ENCODE data around the gene PDE4A.
"Not testable (repeated sequence)": the region's sequence is repeated elsewhere in the genome, so short reads cannot be mapped to it uniquely, and the experiment has no call there.

Gene PDE4A

DNA sequence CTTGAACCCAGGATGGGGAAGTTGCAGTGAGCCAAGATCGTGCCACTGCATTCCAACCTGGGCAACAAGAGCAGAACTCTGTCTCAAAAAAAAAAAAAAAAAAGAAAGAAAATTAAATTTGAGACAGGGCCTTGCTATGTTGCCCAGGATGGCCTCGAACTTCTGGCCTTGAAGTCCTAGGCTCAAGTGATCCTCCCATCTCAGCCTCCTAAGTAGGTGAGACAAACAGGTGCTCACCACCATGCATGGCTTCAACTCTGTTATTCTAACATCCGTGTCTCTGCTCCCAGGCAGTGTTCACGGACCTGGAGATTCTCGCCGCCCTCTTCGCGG lies 40.3 kb downstream of the PDE4A start:
- no peak for DNase-seq (ENCODE audit: low spot score)
- TF ChIP-seq, protein P1, sequence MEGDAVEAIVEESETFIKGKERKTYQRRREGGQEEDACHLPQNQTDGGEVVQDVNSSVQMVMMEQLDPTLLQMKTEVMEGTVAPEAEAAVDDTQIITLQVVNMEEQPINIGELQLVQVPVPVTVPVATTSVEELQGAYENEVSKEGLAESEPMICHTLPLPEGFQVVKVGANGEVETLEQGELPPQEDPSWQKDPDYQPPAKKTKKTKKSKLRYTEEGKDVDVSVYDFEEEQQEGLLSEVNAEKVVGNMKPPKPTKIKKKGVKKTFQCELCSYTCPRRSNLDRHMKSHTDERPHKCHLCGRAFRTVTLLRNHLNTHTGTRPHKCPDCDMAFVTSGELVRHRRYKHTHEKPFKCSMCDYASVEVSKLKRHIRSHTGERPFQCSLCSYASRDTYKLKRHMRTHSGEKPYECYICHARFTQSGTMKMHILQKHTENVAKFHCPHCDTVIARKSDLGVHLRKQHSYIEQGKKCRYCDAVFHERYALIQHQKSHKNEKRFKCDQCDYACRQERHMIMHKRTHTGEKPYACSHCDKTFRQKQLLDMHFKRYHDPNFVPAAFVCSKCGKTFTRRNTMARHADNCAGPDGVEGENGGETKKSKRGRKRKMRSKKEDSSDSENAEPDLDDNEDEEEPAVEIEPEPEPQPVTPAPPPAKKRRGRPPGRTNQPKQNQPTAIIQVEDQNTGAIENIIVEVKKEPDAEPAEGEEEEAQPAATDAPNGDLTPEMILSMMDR (IDR thresholded peaks at IDR 0.05; ENCODE audit: borderline replicate concordance, control extremely low read depth, extremely low read depth, insufficient read depth, missing control alignments), result no peak
- in situ Hi-C loops (cut with MboI; ENCODE audit: low sequenced_read_pairs, unreplicated experiment), result no loop called here

DNA sequence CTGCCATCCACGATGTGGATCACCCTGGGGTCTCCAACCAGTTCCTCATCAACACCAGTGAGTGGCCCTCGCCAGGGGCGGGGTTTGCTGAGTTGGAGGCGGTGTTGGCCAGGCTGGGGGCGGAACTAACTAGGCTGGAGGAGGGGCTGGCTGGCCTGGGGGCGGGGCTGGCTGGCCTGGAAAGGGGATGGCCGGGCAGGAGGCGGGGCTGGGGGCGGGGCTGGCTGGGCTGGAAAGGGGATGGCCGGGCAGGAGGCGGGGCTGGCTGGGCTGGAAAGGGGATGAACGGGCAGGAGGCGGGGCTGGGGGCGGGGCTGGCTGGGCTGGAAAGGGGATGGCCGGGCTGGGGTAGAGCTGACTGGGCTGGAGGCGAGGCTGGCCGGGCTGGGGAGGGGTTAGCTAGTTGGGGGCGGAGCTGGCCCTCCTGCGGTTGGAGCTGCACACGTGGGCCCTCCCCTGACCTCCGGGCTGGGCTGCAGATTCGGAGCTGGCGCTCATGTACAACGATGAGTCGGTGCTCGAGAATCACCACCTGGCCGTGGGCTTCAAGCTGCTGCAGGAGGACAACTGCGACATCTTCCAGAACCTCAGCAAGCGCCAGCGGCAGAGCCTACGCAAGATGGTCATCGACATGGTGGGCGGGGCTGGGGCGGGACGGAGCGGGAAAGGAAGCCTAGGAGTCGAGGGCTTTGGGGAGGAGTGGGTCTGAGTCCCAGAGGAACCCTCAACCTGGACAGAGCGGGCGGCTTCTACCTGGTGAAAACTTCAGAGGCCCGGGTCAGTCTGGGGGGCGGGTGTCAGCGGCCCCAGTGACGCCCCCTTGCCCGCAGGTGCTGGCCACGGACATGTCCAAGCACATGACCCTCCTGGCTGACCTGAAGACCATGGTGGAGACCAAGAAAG lies 41.0 kb downstream of the PDE4A start:
- in situ Hi-C loops (cut with MboI; ENCODE audit: low sequenced_read_pairs, unreplicated experiment), result no loop called here
- peak; percentile 99 for DNase-seq (ENCODE audit: low spot score)
- TF ChIP-seq, protein P1 (IDR thresholded peaks at IDR 0.05; ENCODE audit: borderline replicate concordance, control extremely low read depth, extremely low read depth, insufficient read depth, missing control alignments), result no peak

DNA sequence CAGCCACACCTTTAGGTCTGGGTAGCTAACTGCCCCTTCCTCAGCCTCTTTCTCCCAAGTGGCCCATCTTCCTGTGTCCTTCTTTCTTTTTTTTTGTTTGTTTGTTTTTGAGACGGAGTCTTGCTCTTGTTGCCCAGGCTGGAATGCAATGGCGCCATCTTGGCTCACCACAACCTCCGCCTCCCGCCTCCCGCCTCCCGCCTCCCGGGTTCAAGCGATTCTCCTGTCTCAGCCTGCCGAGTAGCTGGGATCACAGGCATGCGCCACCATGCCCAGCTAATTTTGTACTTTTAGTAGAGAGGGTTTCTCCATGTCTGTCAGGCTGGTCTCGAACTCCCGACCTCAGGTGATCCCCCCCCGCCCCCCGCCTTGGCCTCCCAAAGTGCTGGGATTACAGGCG lies 41.7 kb downstream of the PDE4A start:
- in situ Hi-C loops (cut with MboI; ENCODE audit: low sequenced_read_pairs, unreplicated experiment), result not testable (repeated sequence)

DNA sequence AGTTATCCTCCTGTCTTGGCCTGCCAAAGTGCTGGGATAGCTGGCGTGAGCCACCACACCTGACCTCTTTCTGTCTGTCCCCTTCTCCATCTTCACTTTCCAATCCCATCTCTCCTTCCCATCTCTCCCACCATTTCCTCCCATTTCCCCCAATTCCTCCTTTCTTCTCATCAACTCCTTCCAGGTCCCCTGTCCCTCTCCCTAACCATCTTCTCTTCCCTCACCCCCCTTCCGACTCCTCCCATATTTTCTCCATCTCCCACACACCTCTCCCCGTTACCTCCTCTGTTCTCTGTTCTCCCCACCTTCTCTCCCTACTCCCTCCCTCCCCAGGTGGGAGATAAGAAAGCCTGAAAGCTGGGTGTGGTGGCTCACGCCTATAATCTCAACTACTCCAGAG lies 42.2 kb downstream of the PDE4A start:
- TF ChIP-seq, protein P1 (IDR thresholded peaks at IDR 0.05; ENCODE audit: borderline replicate concordance, control extremely low read depth, extremely low read depth, insufficient read depth, missing control alignments), result no peak
- DNase-seq (ENCODE audit: low spot score), result peak; percentile 7
- in situ Hi-C loops (cut with MboI; ENCODE audit: low sequenced_read_pairs, unreplicated experiment), result no loop called here

More for the DNA sequence above, 41.7 kb downstream of the PDE4A start:
- DNase-seq (ENCODE audit: low spot score), result not testable (repeated sequence)

DNA sequence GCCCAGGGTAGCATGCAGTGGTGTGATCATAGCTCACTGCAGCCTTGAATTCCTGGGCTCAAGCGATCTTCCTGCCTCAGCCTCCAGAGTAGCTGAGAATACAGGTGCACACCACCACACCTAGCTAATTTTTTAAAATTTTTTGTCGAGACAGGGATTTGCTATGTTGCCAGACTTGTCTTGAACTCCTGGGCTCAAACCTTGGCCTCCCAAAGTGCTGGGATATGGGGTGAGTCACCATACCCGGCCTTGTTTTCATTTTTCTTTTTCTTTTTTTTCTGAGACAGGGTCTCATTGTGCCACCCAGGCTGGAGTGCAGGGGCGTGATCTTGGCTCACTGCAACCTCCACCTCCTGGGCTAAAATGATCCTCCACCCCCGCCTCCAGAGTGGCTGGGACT lies 44.1 kb downstream of the PDE4A start:
- no peak for DNase-seq (ENCODE audit: low spot score)
- TF ChIP-seq, protein P1 (IDR thresholded peaks at IDR 0.05; ENCODE audit: borderline replicate concordance, control extremely low read depth, extremely low read depth, insufficient read depth, missing control alignments), result no peak
- in situ Hi-C loops (cut with MboI; ENCODE audit: low sequenced_read_pairs, unreplicated experiment), result no loop called here

DNA sequence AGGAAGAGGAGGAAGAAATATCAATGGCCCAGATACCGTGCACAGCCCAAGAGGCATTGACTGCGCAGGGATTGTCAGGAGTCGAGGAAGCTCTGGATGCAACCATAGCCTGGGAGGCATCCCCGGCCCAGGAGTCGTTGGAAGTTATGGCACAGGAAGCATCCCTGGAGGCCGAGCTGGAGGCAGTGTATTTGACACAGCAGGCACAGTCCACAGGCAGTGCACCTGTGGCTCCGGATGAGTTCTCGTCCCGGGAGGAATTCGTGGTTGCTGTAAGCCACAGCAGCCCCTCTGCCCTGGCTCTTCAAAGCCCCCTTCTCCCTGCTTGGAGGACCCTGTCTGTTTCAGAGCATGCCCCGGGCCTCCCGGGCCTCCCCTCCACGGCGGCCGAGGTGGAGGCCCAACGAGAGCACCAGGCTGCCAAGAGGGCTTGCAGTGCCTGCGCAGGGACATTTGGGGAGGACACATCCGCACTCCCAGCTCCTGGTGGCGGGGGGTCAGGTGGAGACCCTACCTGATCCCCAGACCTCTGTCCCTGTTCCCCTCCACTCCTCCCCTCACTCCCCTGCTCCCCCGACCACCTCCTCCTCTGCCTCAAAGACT lies 46.9 kb downstream of the PDE4A start:
- in situ Hi-C loops (cut with MboI; ENCODE audit: low sequenced_read_pairs, unreplicated experiment), result no loop called here
- TF ChIP-seq, protein P1 (IDR thresholded peaks at IDR 0.05; ENCODE audit: borderline replicate concordance, control extremely low read depth, extremely low read depth, insufficient read depth, missing control alignments), result no peak
- no peak for DNase-seq (ENCODE audit: low spot score)

DNA sequence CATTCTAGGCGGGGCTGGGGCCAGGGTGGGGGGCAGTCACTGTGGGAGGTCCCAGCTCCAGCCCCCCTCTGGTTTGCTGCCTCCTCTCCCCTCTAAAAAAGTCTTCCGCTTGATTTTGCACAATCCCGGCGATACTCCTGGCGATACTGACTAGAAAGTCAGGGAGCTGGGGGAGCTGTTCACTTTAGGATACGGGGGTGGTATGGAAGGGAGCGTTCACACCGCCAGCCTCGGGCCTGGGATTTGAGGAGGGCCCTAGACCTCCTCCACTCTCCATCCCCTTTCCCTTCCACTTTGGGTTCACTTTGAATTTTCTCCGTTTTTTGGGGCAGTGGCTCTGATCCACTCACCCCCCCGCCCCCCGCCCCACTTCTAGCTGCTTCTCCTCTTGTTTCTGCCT lies 47.8 kb downstream of the PDE4A start:
- DNase-seq (ENCODE audit: low spot score), result no peak
- TF ChIP-seq, protein P1 (IDR thresholded peaks at IDR 0.05; ENCODE audit: borderline replicate concordance, control extremely low read depth, extremely low read depth, insufficient read depth, missing control alignments), result no peak
- in situ Hi-C loops (cut with MboI; ENCODE audit: low sequenced_read_pairs, unreplicated experiment), result no loop called here
